HCT116 (cell line): ENCODE measurements around the gene COL20A1. TPM values are rescaled to one million over a fixed set of nuclear protein-coding genes. Genes with fewer than 3 reads are reported as not detected.

Experiments
- ATAC-seq: fragments of 200-7000 bp; cut with Tn5 transposase; 2 replicates; pipeline ENCODE4 v1.9.1; 2020; ENCODE audit warnings: mild to moderate bottlenecking, moderate library complexity
- BruUV-seq: library from RNA; stranded (reverse); fragments of 400-500 nt; replicated peaks from 2 replicates; lab custom pipeline; 2021; lab: Mats Ljungman, UMichigan
- CTCF ChIA-PET: fragments of 300-600 bp; sonication (Branson Sonifier 250); formaldehyde crosslinking; loops from one replicate; lab custom pipeline; 2021; ENCODE audit warnings: antibody characterized with exemption; lab: Charles Lee
- POLR2A ChIA-PET: fragments of 300-600, 350-600 bp; sonication (Branson Sonifier 250); formaldehyde crosslinking; loops from one replicate; lab custom pipeline; 2021; ENCODE audit warnings: antibody characterized with exemption; lab: Charles Lee
- RAD21 ChIA-PET, 2 experiments: fragments of 300-600 bp; sonication (Branson Sonifier 250); formaldehyde crosslinking; loops; one replicate each; lab custom pipeline; 2023; ENCODE audit warnings: low total read pairs in 2 of 2; ENCODE audit not compliant: uncharacterized antibody in 2 of 2, unreplicated experiment in 2 of 2, low non-redundant PET in 1 of 2; lab: Charles Lee
- DNase-seq: peaks from one replicate; pipeline ENCODE4 v3.0.0-alpha.2; 2010; ENCODE audit warnings: low read depth, low spot score
- H2AFZ ChIP-seq: fragments of 200-600 bp; shearing (Covaris generic), sonication (generic); 2 replicates; pipeline ENCODE4 v1.6.1; 2017; ENCODE audit warnings: low read depth, mixed run types, mixed read lengths, antibody characterized with exemption, low read length; ENCODE audit not compliant: poor library complexity, severe bottlenecking
- H3K27ac ChIP-seq: 2 replicates; pipeline ENCODE4 v1.5.1; 2012; ENCODE audit warnings: low read depth, low read length
- H3K27me3 ChIP-seq: fragments of 200-600 bp; sonication (generic); 2 replicates; pipeline ENCODE4 v1.6.1; 2016; ENCODE audit warnings: mixed run types, low read length, mixed read lengths; ENCODE audit not compliant: insufficient read depth
- H3K36me3 ChIP-seq, 2 experiments: fragments of 200-500 bp in 1 of 2; fragments of 200-600 bp in 1 of 2; sonication (Bioruptor generic) in 1 of 2; sonication (generic) in 1 of 2; 2 replicates each; pipeline versions ENCODE4 v1.5.1 to v1.6.1; 2014 to 2016; ENCODE audit warnings: low read length in 2 of 2, inconsistent platforms in 1 of 2, mixed read lengths in 1 of 2, mixed run types in 1 of 2; ENCODE audit not compliant: insufficient read depth in 2 of 2, control insufficient read depth in 1 of 2
- H3K4me1 ChIP-seq, 2 experiments: fragments of 200-600 bp in 1 of 2; sonication (generic) in 1 of 2; 2 replicates each; pipeline versions ENCODE4 v1.5.1 to v1.6.1; 2012 to 2017; ENCODE audit warnings: low read length in 2 of 2, inconsistent platforms in 1 of 2, mild to moderate bottlenecking in 1 of 2, mixed read lengths in 1 of 2, mixed run types in 1 of 2, moderate library complexity in 1 of 2; ENCODE audit not compliant: insufficient read depth in 2 of 2, control insufficient read depth in 1 of 2
- H3K4me2 ChIP-seq: fragments of 200-600 bp; sonication (generic); 2 replicates; pipeline ENCODE4 v1.6.1; 2017; ENCODE audit warnings: mixed run types, low read length, mixed read lengths
- H3K4me3 ChIP-seq, 2 experiments: fragments of 200-600 bp in 1 of 2; sonication (generic) in 1 of 2; replicated peaks in 1 of 2; 2 replicates each; pipeline ENCODE4 v1.5.1; 2011 to 2016; ENCODE audit warnings: low read length in 2 of 2, control low read depth in 1 of 2, low read depth in 1 of 2, mild to moderate bottlenecking in 1 of 2, mixed read lengths in 1 of 2, mixed run types in 1 of 2
- H3K79me2 ChIP-seq: fragments of 200-600 bp; sonication (generic); 2 replicates; pipeline ENCODE4 v1.6.1; 2017; ENCODE audit warnings: mild to moderate bottlenecking, mixed run types, low read length, moderate library complexity, mixed read lengths; ENCODE audit not compliant: insufficient read depth
- H3K9ac ChIP-seq: fragments of 200-600 bp; sonication (generic); 2 replicates; pipeline ENCODE4 v1.6.1; 2016; ENCODE audit warnings: low read length, mixed read lengths
- H3K9me2 ChIP-seq: fragments of 200-600 bp; sonication (generic), shearing (Covaris generic); 2 replicates; pipeline ENCODE4 v1.6.1; 2017; ENCODE audit warnings: mixed run types, mild to moderate bottlenecking, moderate library complexity; ENCODE audit not compliant: insufficient read depth
- H3K9me3 ChIP-seq, 2 experiments: fragments of 200-500 bp in 1 of 2; fragments of 200-600 bp in 1 of 2; sonication (Bioruptor generic) in 1 of 2; sonication (generic) in 1 of 2; 2 replicates each; pipeline ENCODE4 v1.6.1; 2014 to 2017; ENCODE audit warnings: low read length in 2 of 2, mixed read lengths in 2 of 2, inconsistent platforms in 1 of 2, low read depth in 1 of 2, mild to moderate bottlenecking in 1 of 2, mixed run types in 1 of 2, moderate library complexity in 1 of 2; ENCODE audit not compliant: control insufficient read depth in 1 of 2, insufficient read depth in 1 of 2
- H4K20me1 ChIP-seq: fragments of 200-600 bp; sonication (generic), shearing (Covaris generic); 2 replicates; pipeline ENCODE4 v1.6.1; 2017; ENCODE audit warnings: mixed run types, mild to moderate bottlenecking, moderate library complexity; ENCODE audit not compliant: insufficient read depth
- CBX3 ChIP-seq: IDR thresholded peaks from 2 replicates; pipeline ENCODE4 v1.6.1; 2012; ENCODE audit warnings: low read depth
- EGR1 ChIP-seq: IDR thresholded peaks from 2 replicates; pipeline ENCODE4 v1.6.1; 2012; ENCODE audit warnings: low read depth
- POLR2A ChIP-seq: IDR thresholded peaks from 2 replicates; pipeline ENCODE4 v1.7.0; 2011; ENCODE audit warnings: borderline replicate concordance; ENCODE audit not compliant: insufficient read depth, insufficient read length; ENCODE audit errors: extremely low read depth
- POLR2AphosphoS5 ChIP-seq: IDR thresholded peaks from 2 replicates; pipeline ENCODE4 v1.6.1; 2011; ENCODE audit warnings: mild to moderate bottlenecking, low read depth, low read length, moderate library complexity
- SIN3A ChIP-seq: IDR thresholded peaks from 2 replicates; pipeline ENCODE4 v1.6.1; 2012; ENCODE audit warnings: low read depth
- SRF ChIP-seq: IDR thresholded peaks from 2 replicates; pipeline ENCODE4 v1.6.1; 2012; ENCODE audit warnings: low read depth
- TCF7L2 ChIP-seq: IDR thresholded peaks from 2 replicates; pipeline ENCODE4 v1.7.0; 2011; ENCODE audit warnings: borderline replicate concordance, inconsistent platforms; ENCODE audit not compliant: insufficient read depth, insufficient read length; ENCODE audit errors: extremely low read depth
- intact Hi-C: fragments of 100-400 bp; cut with micrococcal nuclease; formaldehyde crosslinking; loops from 2 replicates; pipeline ENCODE4 v1.10.0; 2022
- total RNA-seq: library from RNA; stranded (reverse); gene quantifications from one replicate; pipeline ENCODE4 v1.2.1, GENCODE V29; 2021; ENCODE audit not compliant: unreplicated experiment

The COL20A1 gene
- total RNA-seq, 1 experiment from 2014 or later, result 0.34 TPM

DNA sequence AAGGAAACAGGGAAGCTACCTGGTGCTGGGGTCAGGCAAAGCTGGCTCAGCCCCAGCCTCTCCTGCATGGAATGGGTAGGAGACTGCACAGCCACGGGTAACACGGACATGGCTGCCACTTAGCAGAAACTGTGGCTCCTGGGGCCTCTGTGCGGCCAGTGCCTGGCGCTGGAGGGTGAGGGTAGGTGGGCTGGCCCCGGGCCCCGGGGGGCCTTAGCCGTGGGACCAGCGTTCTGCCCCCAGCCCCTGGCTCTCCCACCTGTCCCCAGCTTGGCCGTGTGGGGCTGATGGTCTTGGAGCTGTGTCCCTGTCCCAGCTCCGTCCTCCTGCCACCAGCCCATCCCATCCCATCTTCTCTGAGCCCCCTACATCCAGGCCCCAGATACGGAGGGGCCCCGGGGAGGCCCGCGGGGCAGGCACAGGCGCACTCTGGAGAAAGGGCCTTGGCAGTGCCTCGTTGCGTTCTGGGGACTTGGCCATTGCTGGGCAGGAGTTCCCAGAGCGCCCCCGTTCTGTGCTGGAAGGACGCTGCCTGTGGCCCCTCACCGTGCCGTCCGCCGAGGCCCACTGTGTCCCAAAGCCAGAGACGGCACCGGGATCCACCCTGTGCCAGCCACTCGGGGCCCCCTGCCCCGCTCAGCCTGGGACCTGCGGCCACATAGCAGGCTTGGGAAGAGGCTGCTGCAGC, 56.0 kb downstream of the COL20A1 start:
- H2AFZ ChIP-seq, result no peak overlapping the region
- H3K36me3 ChIP-seq, result no peaks in the 10 kb centered on the region
- TF ChIP-seq POLR2AphosphoS5 (no peak), CBX3 (no peak), EGR1 (no peak), SIN3A (no peak), TCF7L2 (no peak)
- H3K27me3 ChIP-seq, result no peaks in the 10 kb centered on the region
- ATAC-seq (no peak), DNase-seq (no peak)
- H3K4me1 ChIP-seq, result no peaks in the 10 kb centered on the region
- H3K9ac ChIP-seq, result no peak overlapping the region
- intact Hi-C loops, result no loop called here
- H4K20me1 ChIP-seq, result no peaks in the 10 kb centered on the region
- no peak overlapping the region for H3K4me3 ChIP-seq
- peaks cover 0 to 6% of the 10 kb centered on the region in 2 experiments; a peak in 1 of 4 replicates for H3K9me3 ChIP-seq
- ChIA-PET POLR2A (no interaction called here), RAD21 (no interaction called here), CTCF (no interaction called here)
- no peaks in the 10 kb centered on the region for H3K79me2 ChIP-seq
- no peak overlapping the region for H3K4me2 ChIP-seq
- no TSS peak for BruUV-seq
- no peaks in the 10 kb centered on the region for H3K9me2 ChIP-seq
- H3K27ac ChIP-seq, result no peak overlapping the region

DNA sequence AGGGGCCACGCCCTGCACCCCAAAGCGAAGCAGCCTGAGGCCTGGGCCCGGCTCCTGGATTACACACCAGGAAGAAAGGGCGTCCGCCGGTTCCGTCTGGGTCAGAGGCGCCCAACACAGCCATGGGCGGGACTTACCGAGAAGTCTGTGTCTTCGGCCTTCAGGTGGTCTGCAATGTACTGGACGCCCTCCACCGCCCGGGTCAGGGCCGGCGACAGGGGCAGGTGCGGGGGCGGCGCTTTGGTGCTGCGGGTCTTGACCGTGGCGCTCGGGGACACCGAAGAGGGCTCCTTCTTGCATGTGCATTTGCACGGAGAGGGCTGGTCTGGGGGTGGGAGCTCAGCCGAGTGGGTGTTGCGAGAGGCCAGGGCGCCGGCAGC, 56.5 kb downstream of the COL20A1 start:
- CTCF ChIA-PET, result no interaction called here
- RAD21 ChIA-PET, result no interaction called here
- H3K4me2 ChIP-seq, result no peak overlapping the region
- intact Hi-C loops, result no loop called here
- H3K9me2 ChIP-seq, result no peaks in the 10 kb centered on the region
- no peak overlapping the region for H2AFZ ChIP-seq
- H3K36me3 ChIP-seq, result no peaks in the 10 kb centered on the region
- H3K79me2 ChIP-seq, result no peaks in the 10 kb centered on the region
- no peak overlapping the region for H3K27ac ChIP-seq
- ATAC-seq (no peak), DNase-seq (no peak)
- no peaks in the 10 kb centered on the region for H4K20me1 ChIP-seq
- TF ChIP-seq POLR2A (no peak), SRF (no peak)
- peaks cover 0 to 6% of the 10 kb centered on the region in 2 experiments; a peak in 1 of 4 replicates for H3K9me3 ChIP-seq
- H3K27me3 ChIP-seq, result no peaks in the 10 kb centered on the region
- no peak overlapping the region for H3K4me3 ChIP-seq
- no peaks in the 10 kb centered on the region for H3K4me1 ChIP-seq
- POLR2A ChIA-PET, result no interaction called here
- no peak overlapping the region for H3K9ac ChIP-seq
- BruUV-seq, result no TSS peak
